Esophagus muscularis mucosa (tissue), 4 donors: ENCODE data around the gene RAB6D.

Source experiments
- EP300 ChIP-seq: sonication (generic); formaldehyde crosslinking; IDR thresholded peaks from one replicate; pipeline ENCODE4 v1.6.1; 2017; ENCODE audit warnings: antibody characterized with exemption
- POLR2AphosphoS5 ChIP-seq, 2 donors: sonication (generic); formaldehyde crosslinking; IDR thresholded peaks; one replicate each; pipeline ENCODE4 v1.6.1; 2017; ENCODE audit warnings: antibody characterized with exemption in 2 of 2
- TF ChIP-seq, protein P1 (sequence below), 3 experiments: fragments of 200-600 bp in 2 of 3; fragments of 450-650 bp in 1 of 3; sonication (generic) in 2 of 3; IDR thresholded peaks; one replicate each; pipeline ENCODE4 v1.5.1; 2017 to 2019; ENCODE audit warnings: antibody characterized with exemption in 3 of 3, mild to moderate bottlenecking in 2 of 3, moderate library complexity in 1 of 3

DNA sequence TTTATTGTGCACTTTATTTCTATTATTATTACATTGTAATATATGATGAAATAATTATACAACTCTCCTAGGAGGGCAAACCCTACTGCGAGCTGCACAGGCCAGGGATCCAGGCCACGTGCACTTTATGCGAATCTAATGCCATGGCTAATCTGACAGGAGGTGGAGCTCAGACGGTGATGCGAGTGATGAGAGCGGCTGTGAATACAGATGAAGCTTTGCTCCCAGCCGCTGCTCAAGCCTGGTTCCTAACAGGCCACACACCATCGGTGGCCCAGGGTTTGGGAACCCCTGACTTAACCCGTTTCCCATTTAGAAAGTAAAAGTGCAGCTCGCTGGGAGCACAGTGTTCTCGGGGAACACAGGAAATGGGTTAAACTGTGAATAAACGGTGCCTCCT lies 40.8 kb upstream of the RAB6D start:
- TF ChIP-seq, protein P1, sequence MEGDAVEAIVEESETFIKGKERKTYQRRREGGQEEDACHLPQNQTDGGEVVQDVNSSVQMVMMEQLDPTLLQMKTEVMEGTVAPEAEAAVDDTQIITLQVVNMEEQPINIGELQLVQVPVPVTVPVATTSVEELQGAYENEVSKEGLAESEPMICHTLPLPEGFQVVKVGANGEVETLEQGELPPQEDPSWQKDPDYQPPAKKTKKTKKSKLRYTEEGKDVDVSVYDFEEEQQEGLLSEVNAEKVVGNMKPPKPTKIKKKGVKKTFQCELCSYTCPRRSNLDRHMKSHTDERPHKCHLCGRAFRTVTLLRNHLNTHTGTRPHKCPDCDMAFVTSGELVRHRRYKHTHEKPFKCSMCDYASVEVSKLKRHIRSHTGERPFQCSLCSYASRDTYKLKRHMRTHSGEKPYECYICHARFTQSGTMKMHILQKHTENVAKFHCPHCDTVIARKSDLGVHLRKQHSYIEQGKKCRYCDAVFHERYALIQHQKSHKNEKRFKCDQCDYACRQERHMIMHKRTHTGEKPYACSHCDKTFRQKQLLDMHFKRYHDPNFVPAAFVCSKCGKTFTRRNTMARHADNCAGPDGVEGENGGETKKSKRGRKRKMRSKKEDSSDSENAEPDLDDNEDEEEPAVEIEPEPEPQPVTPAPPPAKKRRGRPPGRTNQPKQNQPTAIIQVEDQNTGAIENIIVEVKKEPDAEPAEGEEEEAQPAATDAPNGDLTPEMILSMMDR (IDR thresholded peaks at IDR 0.05): no peak
- no peak for TF ChIP-seq POLR2AphosphoS5 (IDR thresholded peaks at IDR 0.05)
- no peak for TF ChIP-seq EP300
